ENCODE data around the gene MKI67. TPM values are rescaled to one million over a fixed set of nuclear protein-coding genes. Genes with fewer than 3 reads are reported as not detected.

MKI67 gene
- total RNA-seq, 4 donors from 2014 or later = 5.6 to 13.0 (median 8.9) TPM

GRCh38 chr10:128064970-128065580, 61.1 kb downstream of the MKI67 start:
- TF ChIP-seq POLR2AphosphoS5 (IDR thresholded peaks at IDR 0.05) (no peak), POLR2A (IDR thresholded peaks at IDR 0.05) (no peak), CTCF (IDR thresholded peaks at IDR 0.05) (no peak), EP300 (IDR thresholded peaks at IDR 0.05) (no peak)
- peaks cover 38% of the 10 kb centered on the region for H3K4me1 ChIP-seq
- peaks cover 44% of the 10 kb centered on the region for H3K36me3 ChIP-seq
- peak overlapping the region; percentile 84 for H3K27ac ChIP-seq
- 76% methylated on average over 15 of the region's 17 CpGs for WGBS
- H3K4me3 ChIP-seq = no peak overlapping the region
- no peaks in the 10 kb centered on the region for H3K27me3 ChIP-seq
- DNase-seq (ENCODE audit: low spot score in 2 of 2) = peak in 1 of 2 donors; percentile 84
- no peaks in the 10 kb centered on the region for H3K9me3 ChIP-seq

- H3K36me3 ChIP-seq = peaks cover 44% of the 10 kb centered on the region
- WGBS = 43% methylated on average over 11 of the region's 11 CpGs
- no peaks in the 10 kb centered on the region for H3K27me3 ChIP-seq
- peaks cover 33% of the 10 kb centered on the region for H3K4me1 ChIP-seq
- no peak overlapping the region for H3K4me3 ChIP-seq
- no peak for TF ChIP-seq EP300 (IDR thresholded peaks at IDR 0.05)
- TF ChIP-seq POLR2AphosphoS5 (IDR thresholded peaks at IDR 0.05) = peak in 2 of 3 donors; percentile 31 to 58
- peak overlapping the region; percentile 84 for H3K27ac ChIP-seq
- H3K9me3 ChIP-seq = no peaks in the 10 kb centered on the region
- DNase-seq (ENCODE audit: low spot score in 2 of 2) = peak; percentile 84 to 88
These were observed 61.9 kb downstream of the MKI67 start for GRCh38 chr10:128064108-128064969.

GRCh38 chr10:128063736-128064107, 62.5 kb downstream of the MKI67 start:
- DNase-seq (ENCODE audit: low spot score in 2 of 2) = peak; percentile 55 to 68
- TF ChIP-seq POLR2AphosphoS5 (IDR thresholded peaks at IDR 0.05) = no peak
- TF ChIP-seq CTCF (IDR thresholded peaks at IDR 0.05) = no peak
- no peaks in the 10 kb centered on the region for H3K9me3 ChIP-seq
- peaks cover 50% of the 10 kb centered on the region for H3K36me3 ChIP-seq
- 43% methylated on average over 5 of the region's 7 CpGs for WGBS
- no peak overlapping the region for H3K4me3 ChIP-seq
- no peaks in the 10 kb centered on the region for H3K27me3 ChIP-seq
- H3K27ac ChIP-seq = peak overlapping the region; percentile 84
- peaks cover 29% of the 10 kb centered on the region for H3K4me1 ChIP-seq

GRCh38 chr10:128062881-128063563, 63.2 kb downstream of the MKI67 start:
- 70% methylated on average over 19 of the region's 19 CpGs for WGBS
- peaks cover 44% of the 10 kb centered on the region for H3K36me3 ChIP-seq
- peak overlapping the region; percentile 84 for H3K27ac ChIP-seq
- no peak overlapping the region for H3K4me3 ChIP-seq
- TF ChIP-seq POLR2A (IDR thresholded peaks at IDR 0.05) = no peak
- TF ChIP-seq CTCF (IDR thresholded peaks at IDR 0.05) = no peak
- no peak for TF ChIP-seq POLR2AphosphoS5 (IDR thresholded peaks at IDR 0.05)
- TF ChIP-seq EP300 (IDR thresholded peaks at IDR 0.05) = no peak
- H3K27me3 ChIP-seq = no peaks in the 10 kb centered on the region
- peak in 1 of 2 donors; percentile 78 for DNase-seq (ENCODE audit: low spot score in 2 of 2)
- H3K9me3 ChIP-seq = no peaks in the 10 kb centered on the region
- peaks cover 29% of the 10 kb centered on the region for H3K4me1 ChIP-seq

- 64% methylated on average over 11 of the region's 11 CpGs for WGBS
- DNase-seq (ENCODE audit: low spot score in 2 of 2) = peak; percentile 52 to 61
- Histone ChIP-seq H3K4me1 (peaks cover 29% of the 10 kb centered on the region), H3K4me3 (no peak overlapping the region), H3K27me3 (no peaks in the 10 kb centered on the region), H3K27ac (peak overlapping the region; percentile 43), H3K36me3 (peaks cover 38% of the 10 kb centered on the region), H3K9me3 (no peaks in the 10 kb centered on the region)
- TF ChIP-seq POLR2AphosphoS5 (IDR thresholded peaks at IDR 0.05) (no peak), POLR2A (IDR thresholded peaks at IDR 0.05) (no peak), EP300 (IDR thresholded peaks at IDR 0.05) (no peak), CTCF (IDR thresholded peaks at IDR 0.05) (no peak)
These were observed 63.8 kb downstream of the MKI67 start for GRCh38 chr10:128062331-128062880.
